Activated B cell treated with CpG ODN at 0.5 μM for 24 hours (primary cell): ENCODE results near the gene R3HCC1L. TPM values are rescaled to one million over a fixed set of nuclear protein-coding genes. Genes with fewer than 3 reads are reported as not detected.

Experiments used
- ATAC-seq: fragments of 200-7000 bp; cut with Tn5 transposase; one replicate; pipeline ENCODE4 v1.10.0; 2021; ENCODE audit warnings: low read depth, mild to moderate bottlenecking, moderate library complexity
- CTCF ChIA-PET: fragments of 350-600 bp; sonication (Branson Sonifier 250); formaldehyde crosslinking; loops from one replicate; lab custom pipeline; 2021; ENCODE audit warnings: antibody characterized with exemption; lab: Charles Lee
- POLR2A ChIA-PET: fragments of 350-600 bp; sonication (Branson Sonifier 250); formaldehyde crosslinking; loops from one replicate; lab custom pipeline; 2021; ENCODE audit warnings: antibody characterized with exemption; lab: Charles Lee
- DNase-seq: peaks from one replicate; pipeline ENCODE4 v3.0.0; 2022
- H3K27ac Mint-ChIP-seq: one replicate; pipeline ENCODE4 v1.8.0; 2020; ENCODE audit warnings: mixed read lengths
- H3K27me3 Mint-ChIP-seq: one replicate; pipeline ENCODE4 v1.8.0; 2021; ENCODE audit warnings: mixed read lengths
- H3K36me3 Mint-ChIP-seq: one replicate; pipeline ENCODE4 v1.8.0; 2021; ENCODE audit warnings: low read depth, mixed read lengths
- H3K4me1 Mint-ChIP-seq: one replicate; pipeline ENCODE4 v1.8.0; 2021; ENCODE audit warnings: mixed read lengths
- H3K4me3 Mint-ChIP-seq: one replicate; pipeline ENCODE4 v1.8.0; 2020; ENCODE audit warnings: mild to moderate bottlenecking, mixed read lengths
- H3K9me3 Mint-ChIP-seq: one replicate; pipeline ENCODE4 v1.8.0; 2020; ENCODE audit warnings: mixed read lengths
- intact Hi-C: fragments of 100-400 bp; cut with micrococcal nuclease; formaldehyde crosslinking; loops from one replicate; pipeline ENCODE4 v1.15.1; 2024
- total RNA-seq: library from RNA; stranded (reverse); gene quantifications from 2 replicates; pipeline ENCODE4 v1.2.3, GENCODE V29; 2022
- TF ChIP-seq, protein P1 (sequence below): fragments of 200-600 bp; IDR thresholded peaks from one replicate; pipeline ENCODE4 v1.8.0; 2022; ENCODE audit warnings: antibody characterized with exemption, mild to moderate bottlenecking

R3HCC1L gene
- total RNA-seq, 1 donor from 2014 or later, result 24.4 TPM

GRCh38 chr10:98256692-98257091 lies 122.2 kb downstream of the R3HCC1L start:
- ATAC-seq (no peak), DNase-seq (no peak)
- H3K4me3 Mint-ChIP-seq, result no peak overlapping the region
- H3K27me3 Mint-ChIP-seq, result no peaks in the 10 kb centered on the region
- intact Hi-C loops, result no loop called here
- no peaks in the 10 kb centered on the region for H3K4me1 Mint-ChIP-seq
- peaks cover 11% of the 10 kb centered on the region for H3K36me3 Mint-ChIP-seq
- CTCF ChIA-PET, result no interaction called here
- POLR2A ChIA-PET, result no interaction called here
- H3K27ac Mint-ChIP-seq, result no peak overlapping the region
- TF ChIP-seq, protein P1, sequence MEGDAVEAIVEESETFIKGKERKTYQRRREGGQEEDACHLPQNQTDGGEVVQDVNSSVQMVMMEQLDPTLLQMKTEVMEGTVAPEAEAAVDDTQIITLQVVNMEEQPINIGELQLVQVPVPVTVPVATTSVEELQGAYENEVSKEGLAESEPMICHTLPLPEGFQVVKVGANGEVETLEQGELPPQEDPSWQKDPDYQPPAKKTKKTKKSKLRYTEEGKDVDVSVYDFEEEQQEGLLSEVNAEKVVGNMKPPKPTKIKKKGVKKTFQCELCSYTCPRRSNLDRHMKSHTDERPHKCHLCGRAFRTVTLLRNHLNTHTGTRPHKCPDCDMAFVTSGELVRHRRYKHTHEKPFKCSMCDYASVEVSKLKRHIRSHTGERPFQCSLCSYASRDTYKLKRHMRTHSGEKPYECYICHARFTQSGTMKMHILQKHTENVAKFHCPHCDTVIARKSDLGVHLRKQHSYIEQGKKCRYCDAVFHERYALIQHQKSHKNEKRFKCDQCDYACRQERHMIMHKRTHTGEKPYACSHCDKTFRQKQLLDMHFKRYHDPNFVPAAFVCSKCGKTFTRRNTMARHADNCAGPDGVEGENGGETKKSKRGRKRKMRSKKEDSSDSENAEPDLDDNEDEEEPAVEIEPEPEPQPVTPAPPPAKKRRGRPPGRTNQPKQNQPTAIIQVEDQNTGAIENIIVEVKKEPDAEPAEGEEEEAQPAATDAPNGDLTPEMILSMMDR, result no peak
- H3K9me3 Mint-ChIP-seq, result no peaks in the 10 kb centered on the region

DNA sequence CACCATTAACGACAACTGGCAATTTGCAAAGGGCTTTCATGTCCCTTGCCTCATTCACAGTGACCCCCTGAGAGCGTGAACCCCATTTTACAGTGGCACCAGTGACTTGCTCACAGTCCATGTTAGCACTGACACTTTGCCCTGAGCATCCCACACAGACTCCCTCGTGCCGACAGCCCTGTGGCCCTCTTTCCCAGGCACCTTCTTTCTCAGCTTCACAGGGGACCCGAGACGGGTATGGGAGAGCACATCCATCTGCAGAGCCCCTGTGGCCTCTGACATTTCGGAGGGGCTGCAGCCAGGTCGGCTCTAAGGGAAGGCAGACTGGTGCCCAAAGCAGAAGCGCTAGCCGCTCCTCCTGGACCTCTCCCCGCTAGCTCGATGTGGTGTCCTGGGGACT lies 122.7 kb downstream of the R3HCC1L start:
- DNase-seq, result no peak
- intact Hi-C loops, result no loop called here
- Mint-ChIP-seq H3K9me3 (no peaks in the 10 kb centered on the region), H3K36me3 (peaks cover 8% of the 10 kb centered on the region), H3K4me1 (no peaks in the 10 kb centered on the region), H3K27ac (no peak overlapping the region), H3K4me3 (no peak overlapping the region), H3K27me3 (no peaks in the 10 kb centered on the region)
- no peak for ATAC-seq
- ChIA-PET POLR2A (no interaction called here), CTCF (no interaction called here)
- TF ChIP-seq, protein P1, result no peak

- Mint-ChIP-seq H3K4me3 (no peak overlapping the region), H3K9me3 (no peaks in the 10 kb centered on the region), H3K27me3 (no peaks in the 10 kb centered on the region), H3K27ac (no peak overlapping the region), H3K4me1 (no peaks in the 10 kb centered on the region), H3K36me3 (peaks cover 8% of the 10 kb centered on the region)
- intact Hi-C loops, result no loop called here
- POLR2A ChIA-PET, result no interaction called here
- TF ChIP-seq, protein P1, result no peak
- no peak for ATAC-seq
- no peak for DNase-seq
- CTCF ChIA-PET, result no interaction called here
These were observed 123.5 kb downstream of the R3HCC1L start for GRCh38 chr10:98257961-98258360.

DNA sequence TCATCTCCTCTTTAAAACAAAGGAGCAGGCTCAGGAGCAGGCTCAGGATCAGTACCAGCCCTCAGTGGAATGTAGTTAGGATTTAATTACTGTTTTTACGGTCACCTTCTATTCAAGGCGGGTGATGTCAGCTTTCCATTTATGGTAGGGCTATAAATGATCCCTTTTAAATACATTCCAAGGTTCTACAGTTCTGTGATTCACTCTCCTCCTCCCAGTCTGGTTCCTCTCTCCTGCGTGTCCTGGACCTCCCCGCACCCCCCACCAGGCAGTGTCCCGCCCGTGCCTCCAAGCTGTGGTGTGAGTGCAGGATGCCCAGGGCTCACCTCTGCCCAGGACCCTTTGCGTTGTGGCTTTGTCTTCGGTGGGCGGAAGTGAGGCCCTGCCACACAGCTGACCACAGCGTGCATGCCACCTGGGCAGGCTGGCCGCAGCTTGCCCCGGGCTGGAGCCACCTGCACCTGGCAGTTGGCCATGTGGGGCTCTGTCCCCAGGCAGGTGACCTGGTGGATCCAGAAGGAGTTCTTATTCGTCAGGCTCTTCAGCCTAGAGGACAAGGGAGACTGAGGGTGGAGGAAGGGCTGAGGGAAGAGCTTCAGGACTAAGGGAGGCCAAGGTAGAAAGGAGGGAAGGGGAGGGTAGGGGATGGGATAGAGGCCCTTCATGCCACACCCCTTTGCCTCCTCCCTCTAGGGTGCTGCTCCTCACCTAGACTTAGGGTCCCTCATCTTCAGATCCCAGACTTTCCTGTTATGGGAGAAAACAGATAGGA lies 124.4 kb downstream of the R3HCC1L start:
- intact Hi-C loops, result no loop called here
- DNase-seq (no peak), ATAC-seq (no peak)
- Mint-ChIP-seq H3K27me3 (no peaks in the 10 kb centered on the region), H3K4me3 (no peak overlapping the region), H3K4me1 (no peaks in the 10 kb centered on the region), H3K27ac (no peak overlapping the region), H3K9me3 (no peaks in the 10 kb centered on the region), H3K36me3 (peaks cover 8% of the 10 kb centered on the region)
- ChIA-PET CTCF (no interaction called here), POLR2A (no interaction called here)
- TF ChIP-seq, protein P1, result no peak

DNA sequence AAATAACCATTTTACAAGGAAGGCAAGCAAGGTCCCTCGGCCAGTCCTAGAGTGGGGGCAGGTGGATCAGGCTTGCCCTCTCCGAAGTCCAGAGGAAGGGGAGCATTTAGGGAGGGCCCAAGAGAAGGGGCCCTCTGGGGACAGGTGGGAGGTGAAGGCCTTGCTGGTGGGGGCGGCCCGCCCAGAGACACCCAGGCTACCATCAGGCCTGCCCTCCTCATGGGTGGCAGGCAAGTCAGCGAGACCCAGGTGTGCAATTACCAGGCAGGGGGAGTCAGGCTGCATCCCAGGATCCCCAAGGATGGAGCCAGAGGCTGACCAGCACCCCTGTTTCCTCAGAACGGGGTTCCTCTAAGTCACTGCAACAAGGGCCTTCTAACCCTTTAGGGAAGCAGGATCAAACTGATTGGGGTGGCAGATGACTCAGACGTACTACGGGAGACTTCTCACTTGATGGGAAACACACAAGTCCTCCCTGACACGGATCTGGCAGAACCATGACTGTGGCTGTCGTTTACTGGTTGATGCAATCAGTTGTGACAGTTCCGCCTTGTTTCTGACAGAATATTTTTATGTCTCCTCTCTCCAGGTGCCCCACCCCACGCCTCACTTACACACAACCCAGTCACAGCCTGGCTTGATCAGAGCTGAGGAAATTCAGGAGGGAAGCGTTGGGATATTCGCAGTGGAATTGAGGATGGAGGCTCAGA lies 125.3 kb downstream of the R3HCC1L start:
- CTCF ChIA-PET, result no interaction called here

More for the DNA sequence above, 125.3 kb downstream of the R3HCC1L start:
- Mint-ChIP-seq H3K4me3 (no peak overlapping the region), H3K27ac (no peak overlapping the region), H3K27me3 (no peaks in the 10 kb centered on the region), H3K9me3 (no peaks in the 10 kb centered on the region), H3K36me3 (peaks cover 8% of the 10 kb centered on the region), H3K4me1 (no peaks in the 10 kb centered on the region)
- TF ChIP-seq, protein P1, result no peak
- no peak for ATAC-seq
- no peak for DNase-seq
- intact Hi-C loops, result no loop called here
- POLR2A ChIA-PET, result no interaction called here
